Stimulated activated naive CD8-positive, alpha-beta T cell treated with anti-CD3 and anti-CD28 coated beads, Interleukin-15, Interleukin-2, amounts not matched to agents 100 ng/mL and 50 ng/mL, for 24 hours (primary cell): Measurements from ENCODE around the gene TMC1.
"Not testable (repeated sequence)": the region's sequence is repeated elsewhere in the genome, so short reads cannot be mapped to it uniquely, and the experiment has no call there.

Experiments used
- H3K27ac Mint-ChIP-seq: one replicate; pipeline ENCODE4 v1.8.0; 2021; ENCODE audit warnings: mild to moderate bottlenecking, mixed read lengths
- H3K27me3 Mint-ChIP-seq: one replicate; pipeline ENCODE4 v1.8.0; 2021; ENCODE audit warnings: mixed read lengths
- H3K36me3 Mint-ChIP-seq: one replicate; pipeline ENCODE4 v1.8.0; 2021; ENCODE audit warnings: low read depth, mixed read lengths
- H3K4me1 Mint-ChIP-seq: one replicate; pipeline ENCODE4 v1.8.0; 2021; ENCODE audit warnings: low read depth, mixed read lengths
- H3K4me3 Mint-ChIP-seq: one replicate; pipeline ENCODE4 v1.8.0; 2021; ENCODE audit warnings: mild to moderate bottlenecking, mixed read lengths
- H3K9me3 Mint-ChIP-seq: one replicate; pipeline ENCODE4 v1.8.0; 2021; ENCODE audit warnings: mixed read lengths

The TMC1 gene

DNA sequence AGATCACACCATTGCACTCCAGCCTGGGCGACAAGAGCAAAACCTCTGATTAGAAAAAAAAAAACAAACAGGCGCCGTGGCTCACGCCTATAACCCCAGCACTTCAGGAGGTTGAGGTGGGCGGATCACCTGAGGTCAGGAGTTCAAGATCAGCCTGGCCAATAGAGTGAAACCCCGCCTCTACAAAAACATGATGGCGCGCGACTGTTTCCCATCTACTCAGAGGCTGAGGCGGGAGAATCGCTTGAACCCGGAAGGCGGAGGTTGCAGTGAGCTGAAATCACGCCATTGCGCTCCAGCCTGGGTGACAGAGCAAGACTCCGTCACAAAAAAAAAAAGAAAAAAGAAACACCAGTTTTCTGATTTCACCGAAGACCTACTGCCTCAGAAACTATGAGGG, at the start of gene TMC1:
TMC1 (plus strand) TSS at position 193 of the 400 bp plus-strand sequence. CDS start 127,041 bp downstream, outside the sequence.
- peaks cover 19% of the 10 kb centered on the region for H3K4me1 Mint-ChIP-seq
- H3K4me3 Mint-ChIP-seq, H3K27me3 Mint-ChIP-seq, H3K36me3 Mint-ChIP-seq, H3K9me3 Mint-ChIP-seq, H3K27ac Mint-ChIP-seq: not testable (repeated sequence)

DNA sequence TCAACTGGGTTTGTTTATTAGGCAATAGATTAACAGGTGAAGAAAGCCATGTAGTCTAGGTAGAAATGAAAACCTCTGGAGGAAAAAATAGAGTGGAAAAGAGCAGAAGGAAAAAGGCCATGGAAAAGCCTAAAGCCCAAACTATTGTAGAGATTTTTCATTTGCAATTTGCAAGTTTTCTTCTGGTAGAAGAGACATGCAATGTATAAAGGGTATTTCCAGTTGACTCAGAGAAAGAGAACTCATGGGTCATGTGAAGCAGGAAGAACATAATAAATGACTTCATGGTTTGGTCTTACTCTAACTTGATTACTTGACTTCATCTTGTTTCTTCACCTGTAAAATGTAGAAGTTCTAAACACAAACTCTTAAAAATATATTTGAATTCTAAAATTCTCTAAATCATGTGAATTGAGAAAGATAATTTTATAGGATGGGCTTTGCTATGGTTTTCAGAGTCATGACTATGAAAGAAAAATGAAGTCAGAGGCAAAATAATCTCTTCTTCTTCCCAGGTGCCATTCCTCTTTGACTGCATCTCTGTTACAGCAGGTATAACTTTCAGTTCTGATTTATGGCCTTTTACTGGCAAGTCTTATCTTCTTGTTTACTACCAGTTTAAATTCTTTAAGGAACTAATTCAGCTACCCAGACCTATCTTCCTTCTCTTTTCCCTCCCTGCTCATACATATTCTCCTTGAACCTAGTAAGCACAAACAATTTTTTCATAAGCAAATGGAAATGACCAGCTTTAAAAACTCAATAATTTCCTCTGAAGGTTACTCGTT, 47.7 kb upstream of the TMC1 start:
- peaks cover 47% of the 10 kb centered on the region for H3K4me1 Mint-ChIP-seq
- H3K4me3 Mint-ChIP-seq: no peak overlapping the region
- H3K9me3 Mint-ChIP-seq: no peaks in the 10 kb centered on the region
- peak overlapping the region; percentile 7 for H3K27ac Mint-ChIP-seq
- no peaks in the 10 kb centered on the region for H3K27me3 Mint-ChIP-seq
- no peaks in the 10 kb centered on the region for H3K36me3 Mint-ChIP-seq

GRCh38 chr9:72474676-72475075, 46.7 kb upstream of the TMC1 start:
- Mint-ChIP-seq H3K27me3 (no peaks in the 10 kb centered on the region), H3K27ac (no peak overlapping the region), H3K4me1 (peaks cover 55% of the 10 kb centered on the region), H3K9me3 (no peaks in the 10 kb centered on the region), H3K4me3 (no peak overlapping the region), H3K36me3 (no peaks in the 10 kb centered on the region)

DNA sequence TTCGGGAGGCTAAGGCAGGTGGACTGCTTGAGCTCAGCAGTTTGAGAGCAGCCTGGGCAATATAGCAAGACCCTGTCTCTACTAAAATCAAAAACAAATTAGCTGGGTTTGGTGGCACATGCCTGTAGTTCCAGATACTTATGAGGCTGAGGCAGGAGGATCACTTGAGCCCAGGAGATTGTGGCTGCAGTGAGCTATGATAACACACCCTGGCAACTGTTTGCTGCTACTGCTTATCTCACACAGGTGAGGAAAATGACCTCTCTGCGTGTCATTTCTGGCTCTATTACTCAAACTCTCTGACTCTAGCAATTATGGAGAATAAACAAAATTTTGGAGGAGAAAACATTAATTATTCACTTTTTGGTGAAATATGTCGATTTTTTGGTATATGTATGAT, 45.3 kb upstream of the TMC1 start:
- Mint-ChIP-seq H3K27me3 (no peaks in the 10 kb centered on the region), H3K4me1 (peaks cover 55% of the 10 kb centered on the region), H3K4me3 (no peak overlapping the region)

DNA sequence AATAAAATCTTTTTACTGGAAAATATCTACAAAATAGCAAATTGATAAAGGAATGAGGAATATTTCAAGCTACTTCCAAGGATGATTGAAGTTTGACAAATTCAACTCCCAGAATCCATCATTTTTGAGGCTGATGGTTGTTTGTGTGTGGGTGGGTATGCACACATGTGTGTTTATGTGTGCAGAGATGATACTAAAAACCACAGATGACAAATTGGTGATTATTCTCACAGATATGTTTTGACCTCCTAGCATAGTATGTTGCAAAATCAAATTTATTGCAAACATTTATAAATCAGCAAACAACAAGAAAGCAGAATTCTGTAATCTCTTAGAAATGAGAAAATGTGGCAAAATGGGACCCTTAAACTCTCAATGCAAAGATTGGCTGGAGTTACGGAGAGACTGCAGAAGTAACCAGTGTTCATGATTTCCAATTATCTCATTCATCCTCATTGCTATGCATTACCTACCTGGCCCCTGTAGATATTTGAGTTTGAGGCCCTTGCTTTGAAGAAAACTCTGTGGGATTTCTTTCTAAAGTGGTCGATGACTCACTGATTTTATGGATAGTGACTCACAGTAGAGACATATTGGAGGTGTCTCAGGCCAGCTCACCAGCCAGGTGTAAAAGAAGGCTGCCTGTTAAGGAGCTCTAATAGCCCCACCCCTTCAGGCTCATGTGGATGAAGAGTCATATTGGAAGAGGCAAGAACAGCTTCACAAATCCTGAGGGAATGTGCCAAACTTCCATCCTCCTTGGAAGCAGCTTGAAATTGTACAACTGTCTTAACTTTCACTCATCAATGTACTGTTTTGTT, 44.6 kb upstream of the TMC1 start:
- Mint-ChIP-seq H3K36me3 (no peaks in the 10 kb centered on the region), H3K4me3 (no peak overlapping the region), H3K27ac (no peak overlapping the region), H3K27me3 (no peaks in the 10 kb centered on the region), H3K4me1 (peaks cover 55% of the 10 kb centered on the region), H3K9me3 (no peaks in the 10 kb centered on the region)

More for the DNA sequence above, 45.3 kb upstream of the TMC1 start:
- H3K9me3 Mint-ChIP-seq: no peaks in the 10 kb centered on the region
- no peak overlapping the region for H3K27ac Mint-ChIP-seq
- H3K36me3 Mint-ChIP-seq: no peaks in the 10 kb centered on the region

DNA sequence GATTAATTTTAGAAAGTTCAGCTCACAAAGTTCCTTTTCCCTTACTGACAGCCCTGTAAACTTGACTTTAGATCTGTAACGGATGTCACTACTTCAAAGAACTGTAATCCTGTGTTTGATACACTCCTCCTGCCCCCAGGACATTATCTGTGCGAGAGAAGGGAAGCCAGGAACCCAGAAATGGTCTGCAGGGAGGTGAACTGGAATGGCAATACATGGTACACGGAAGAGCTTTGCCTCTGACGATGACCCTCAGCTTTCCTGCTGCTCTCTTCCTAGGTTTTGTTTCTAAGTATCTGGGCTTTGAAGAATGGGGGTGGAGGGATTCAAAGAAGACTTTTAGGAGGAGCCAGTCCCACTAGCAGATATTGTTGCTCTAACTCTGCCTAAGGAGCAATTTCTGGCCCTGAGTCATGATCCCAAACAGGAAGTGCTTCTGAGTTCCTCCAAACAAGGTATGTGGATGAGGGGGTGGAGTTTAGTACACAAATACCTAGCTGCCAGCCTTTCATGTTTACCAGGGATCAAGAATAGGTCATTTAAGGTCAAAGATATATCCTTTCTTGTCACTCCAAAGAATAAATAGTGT, 43.4 kb upstream of the TMC1 start:
- Mint-ChIP-seq H3K4me3 (no peak overlapping the region), H3K27ac (no peak overlapping the region), H3K27me3 (no peaks in the 10 kb centered on the region), H3K4me1 (peaks cover 53% of the 10 kb centered on the region), H3K9me3 (no peaks in the 10 kb centered on the region), H3K36me3 (no peaks in the 10 kb centered on the region)

GRCh38 chr9:72478966-72479365, 42.4 kb upstream of the TMC1 start:
- no peaks in the 10 kb centered on the region for H3K27me3 Mint-ChIP-seq
- no peaks in the 10 kb centered on the region for H3K36me3 Mint-ChIP-seq
- H3K4me1 Mint-ChIP-seq: peaks cover 43% of the 10 kb centered on the region
- no peak overlapping the region for H3K27ac Mint-ChIP-seq
- H3K4me3 Mint-ChIP-seq: peak overlapping the region; percentile 3
- no peaks in the 10 kb centered on the region for H3K9me3 Mint-ChIP-seq

GRCh38 chr9:72480261-72480660, 41.1 kb upstream of the TMC1 start:
- peaks cover 33% of the 10 kb centered on the region for H3K4me1 Mint-ChIP-seq
- not testable (repeated sequence) for H3K4me3 Mint-ChIP-seq, H3K9me3 Mint-ChIP-seq, H3K36me3 Mint-ChIP-seq, H3K27me3 Mint-ChIP-seq, H3K27ac Mint-ChIP-seq

- H3K4me3 Mint-ChIP-seq: no peak overlapping the region
- H3K4me1 Mint-ChIP-seq: peaks cover 32% of the 10 kb centered on the region
- no peaks in the 10 kb centered on the region for H3K9me3 Mint-ChIP-seq
- H3K36me3 Mint-ChIP-seq: no peaks in the 10 kb centered on the region
- no peak overlapping the region for H3K27ac Mint-ChIP-seq
- H3K27me3 Mint-ChIP-seq: no peaks in the 10 kb centered on the region
Measured at GRCh38 chr9:72480921-72481320, 40.5 kb upstream of the TMC1 start.

DNA sequence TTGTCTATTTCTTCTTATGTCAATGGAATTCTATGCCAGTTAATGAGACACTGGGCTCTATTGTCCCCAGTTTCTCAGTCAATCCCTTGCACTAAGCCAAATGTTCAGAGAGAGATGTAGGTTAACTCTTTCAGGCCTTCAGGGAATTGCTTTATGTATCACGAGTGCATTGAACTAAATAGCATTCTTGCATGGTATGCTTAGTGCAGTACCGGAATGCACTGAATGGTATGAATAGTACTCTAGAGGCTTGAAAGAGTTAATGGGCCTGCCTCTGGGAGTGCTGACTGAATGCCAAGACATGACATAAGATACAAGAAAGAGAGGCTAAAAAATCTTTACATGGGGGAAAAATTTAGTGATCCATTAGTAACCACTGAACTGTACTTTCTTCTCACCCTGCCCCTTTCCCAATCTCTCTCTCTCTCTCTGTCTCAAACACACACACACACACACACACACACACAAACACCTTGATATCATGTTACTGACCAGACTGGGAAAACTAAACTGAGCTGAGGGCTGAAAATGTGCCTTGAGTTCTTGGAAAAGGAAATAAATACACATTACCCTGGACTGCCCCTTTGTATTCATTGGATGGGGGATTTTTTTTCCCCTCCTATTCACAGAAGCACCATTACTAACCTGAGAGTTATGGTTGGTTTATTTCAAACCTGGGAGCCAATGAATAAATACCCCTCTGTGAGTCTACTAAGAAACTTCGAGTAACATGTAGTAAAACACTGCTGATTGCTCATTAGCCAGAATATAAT, 35.4 kb upstream of the TMC1 start:
- no peaks in the 10 kb centered on the region for H3K36me3 Mint-ChIP-seq
- no peaks in the 10 kb centered on the region for H3K4me1 Mint-ChIP-seq
- H3K4me3 Mint-ChIP-seq: no peak overlapping the region
- H3K27me3 Mint-ChIP-seq: peaks cover 4% of the 10 kb centered on the region
- H3K9me3 Mint-ChIP-seq: no peaks in the 10 kb centered on the region
- H3K27ac Mint-ChIP-seq: no peak overlapping the region

- Mint-ChIP-seq H3K9me3 (no peaks in the 10 kb centered on the region), H3K4me3 (no peak overlapping the region)
Measured at GRCh38 chr9:72486594-72486955, 34.8 kb upstream of the TMC1 start.

GRCh38 chr9:72487665-72488064, 33.7 kb upstream of the TMC1 start:
- H3K27ac Mint-ChIP-seq, H3K4me3 Mint-ChIP-seq, H3K9me3 Mint-ChIP-seq, H3K27me3 Mint-ChIP-seq, H3K36me3 Mint-ChIP-seq, H3K4me1 Mint-ChIP-seq: not testable (repeated sequence)

More at GRCh38 chr9:72486594-72486955, 34.8 kb upstream of the TMC1 start:
- no peak overlapping the region for H3K27ac Mint-ChIP-seq
- H3K27me3 Mint-ChIP-seq: peaks cover 7% of the 10 kb centered on the region
- H3K4me1 Mint-ChIP-seq: no peaks in the 10 kb centered on the region
- H3K36me3 Mint-ChIP-seq: no peaks in the 10 kb centered on the region

DNA sequence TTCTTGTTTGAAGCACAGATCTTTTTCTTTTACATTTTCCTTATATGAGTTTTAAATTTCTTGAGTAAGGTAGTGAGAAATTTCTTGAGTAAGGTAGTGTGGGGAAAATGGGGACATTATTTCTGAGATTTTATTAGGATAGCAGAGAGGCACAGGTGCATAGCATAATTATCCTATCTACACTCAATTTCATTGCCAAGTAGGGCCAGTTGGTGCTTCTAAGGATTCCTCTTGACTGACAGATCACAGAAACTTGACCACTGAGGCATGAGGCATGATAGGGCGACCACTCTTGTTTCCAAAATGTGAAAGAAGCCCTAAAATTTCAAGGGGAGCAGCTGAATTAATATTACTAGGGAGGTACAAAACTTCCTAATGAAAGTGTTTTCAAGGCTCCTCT, 31.4 kb upstream of the TMC1 start:
- H3K36me3 Mint-ChIP-seq: no peaks in the 10 kb centered on the region
- no peak overlapping the region for H3K27ac Mint-ChIP-seq
- no peak overlapping the region for H3K4me3 Mint-ChIP-seq
- peaks cover 7% of the 10 kb centered on the region for H3K27me3 Mint-ChIP-seq
- no peaks in the 10 kb centered on the region for H3K9me3 Mint-ChIP-seq
- no peaks in the 10 kb centered on the region for H3K4me1 Mint-ChIP-seq

DNA sequence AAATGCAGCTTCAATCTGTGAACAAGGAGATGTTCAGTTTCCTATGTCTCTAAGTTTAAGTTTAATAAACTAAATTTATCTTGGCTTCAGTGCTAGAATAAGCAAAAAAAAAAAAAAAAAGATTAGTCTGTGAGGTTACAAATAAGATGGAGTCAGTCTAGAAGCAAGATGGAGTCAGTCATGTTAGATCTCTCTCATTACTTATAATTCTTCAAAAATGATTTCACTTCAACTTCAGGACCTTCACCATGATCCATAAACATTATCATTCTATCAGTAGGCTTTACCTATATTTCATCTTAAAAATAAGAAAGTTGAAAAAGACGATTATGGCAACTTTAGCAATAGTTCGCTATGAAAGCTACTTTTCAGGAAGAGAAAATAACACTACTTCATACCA, 30.2 kb upstream of the TMC1 start:
- H3K27me3 Mint-ChIP-seq: peaks cover 7% of the 10 kb centered on the region
- H3K9me3 Mint-ChIP-seq: no peaks in the 10 kb centered on the region
- H3K36me3 Mint-ChIP-seq: no peaks in the 10 kb centered on the region
- H3K27ac Mint-ChIP-seq: no peak overlapping the region
- H3K4me3 Mint-ChIP-seq: no peak overlapping the region
- H3K4me1 Mint-ChIP-seq: no peaks in the 10 kb centered on the region

GRCh38 chr9:72494051-72494450, 27.4 kb upstream of the TMC1 start:
- H3K4me3 Mint-ChIP-seq: no peak overlapping the region
- H3K9me3 Mint-ChIP-seq: no peaks in the 10 kb centered on the region
- H3K36me3 Mint-ChIP-seq: no peaks in the 10 kb centered on the region
- no peaks in the 10 kb centered on the region for H3K4me1 Mint-ChIP-seq
- no peak overlapping the region for H3K27ac Mint-ChIP-seq
- H3K27me3 Mint-ChIP-seq: peaks cover 6% of the 10 kb centered on the region
